HG03575 (cell line): ENCODE results near the gene OR2T35.

Experiments used
- ATAC-seq: cut with Tn5 transposase; IDR thresholded peaks from one replicate; pipeline ENCODE4 v1.9.1; 2021; ENCODE audit not compliant: unreplicated experiment, insufficient number of reproducible peaks, low FRiP score; ENCODE audit errors: extremely low read depth

OR2T35 gene

DNA sequence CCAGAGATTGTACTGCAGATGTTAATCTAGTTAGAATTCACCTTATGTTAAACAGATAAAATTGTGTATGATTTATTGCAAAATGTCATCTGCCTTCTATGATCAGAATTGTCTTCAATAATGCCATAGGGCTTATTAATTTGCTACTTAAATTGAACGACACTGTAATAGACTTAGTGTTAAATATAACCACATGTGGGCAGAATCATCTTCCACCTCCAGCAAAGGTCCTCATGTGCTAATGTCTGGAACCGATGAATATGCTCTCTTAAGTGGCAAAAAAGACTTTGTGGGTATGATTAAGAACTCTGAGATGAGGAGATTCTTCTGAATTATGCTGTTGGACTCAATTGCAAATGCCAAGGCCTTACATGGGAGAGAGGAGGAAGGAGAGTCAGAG is 14.5 kb downstream of the OR2T35 start:
- no peak for ATAC-seq

DNA sequence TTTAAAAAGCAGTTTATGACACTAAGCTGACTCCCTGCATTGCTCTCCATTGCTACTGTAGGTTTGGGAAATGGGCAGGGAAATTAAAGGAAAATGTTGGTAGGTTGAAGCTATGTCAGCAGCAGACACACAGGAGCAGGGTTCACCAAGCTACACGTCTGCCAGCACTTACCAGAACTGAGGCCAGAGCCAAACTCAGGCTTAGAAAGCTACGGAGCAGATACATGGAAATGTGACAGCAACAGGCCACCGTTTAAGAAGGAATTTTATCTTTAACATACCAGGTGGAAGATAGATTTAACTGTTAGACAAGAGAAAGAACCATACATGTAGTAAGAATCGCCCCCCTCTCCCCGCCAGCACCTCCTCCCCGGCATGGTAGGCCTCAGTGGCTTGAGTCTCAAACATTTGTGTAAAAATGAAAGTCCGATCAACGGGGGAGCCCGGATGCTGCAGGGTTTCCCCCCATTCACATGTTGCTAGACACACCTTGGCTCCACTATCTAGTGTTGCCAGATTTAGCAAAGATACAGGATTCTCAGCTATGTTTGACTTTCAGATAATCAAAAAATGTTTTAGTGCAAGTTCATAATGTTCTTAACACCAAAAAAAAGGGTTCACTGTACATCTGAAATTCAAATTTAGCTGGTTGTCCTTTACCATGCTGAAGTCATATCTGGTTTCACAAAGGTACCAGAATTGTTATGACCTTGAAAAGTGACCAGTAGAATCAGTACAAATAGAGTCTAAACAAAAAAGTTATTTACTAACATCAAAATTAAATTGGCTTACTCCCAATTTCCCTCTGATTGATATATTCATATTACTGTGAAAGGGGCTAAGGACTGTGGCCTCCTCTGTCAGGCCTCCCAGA is 16.9 kb downstream of the OR2T35 start:
- ATAC-seq, result peak; percentile 77

DNA sequence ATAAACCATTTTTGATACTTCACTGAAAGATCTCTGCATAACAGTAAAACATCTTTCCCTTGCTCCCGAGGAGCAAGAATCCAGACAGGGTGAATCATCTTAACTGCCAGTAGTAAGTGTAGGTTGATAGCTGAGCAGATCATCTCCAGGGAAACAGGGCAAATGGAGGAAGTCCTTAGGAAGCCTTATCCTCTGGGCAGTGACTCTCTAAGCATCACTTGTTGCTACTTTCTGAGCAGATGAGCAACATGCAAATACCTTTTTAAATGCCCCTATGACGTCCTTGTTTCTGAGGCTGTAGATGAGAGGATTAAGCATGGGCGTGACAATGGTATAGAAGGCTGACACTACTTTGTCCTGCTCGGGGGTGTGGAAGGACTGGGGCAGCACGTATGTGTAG is 19.1 kb downstream of the OR2T35 start:
- ATAC-seq, result no peak

DNA sequence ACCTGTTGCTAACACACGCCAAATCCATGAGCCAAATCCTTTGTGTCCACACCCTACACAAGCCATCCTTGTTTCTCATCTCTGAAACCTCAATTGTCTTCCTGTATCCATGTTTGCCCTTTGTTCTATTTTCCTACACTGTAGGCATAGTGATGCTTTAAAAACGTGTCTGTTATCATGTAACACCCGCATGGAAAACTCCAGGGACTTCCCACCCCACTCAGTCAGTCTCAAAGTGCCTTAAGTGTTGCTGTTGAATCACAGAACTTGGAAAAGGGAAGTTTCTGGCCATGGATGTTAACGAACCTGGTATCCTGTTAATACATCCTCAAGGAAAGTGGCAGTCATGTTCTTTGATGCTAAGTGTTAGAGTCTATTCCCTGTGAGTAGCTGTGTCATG is 19.9 kb downstream of the OR2T35 start:
- ATAC-seq, result no peak

DNA sequence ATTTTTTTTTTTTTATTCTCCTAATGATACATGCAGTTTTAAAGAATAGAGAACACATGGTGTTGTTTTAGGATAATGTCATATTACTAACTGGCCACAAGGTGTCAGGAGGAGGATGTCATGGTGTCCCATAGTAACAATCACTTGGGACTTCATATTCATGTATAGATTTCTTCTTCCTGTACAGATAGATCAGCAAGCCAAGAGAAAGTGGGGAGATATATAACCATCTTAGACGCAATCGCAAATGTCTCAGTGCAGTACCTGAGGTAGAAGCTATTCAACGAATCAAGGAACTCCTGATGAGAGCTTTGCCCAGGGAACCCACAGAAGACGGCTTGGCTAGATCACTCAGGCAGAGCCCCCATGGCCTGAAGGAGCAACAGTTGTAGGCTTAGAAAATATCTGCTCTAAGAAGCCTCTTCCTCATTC is 22.5 kb downstream of the OR2T35 start:
- ATAC-seq, result peak; percentile 83

DNA sequence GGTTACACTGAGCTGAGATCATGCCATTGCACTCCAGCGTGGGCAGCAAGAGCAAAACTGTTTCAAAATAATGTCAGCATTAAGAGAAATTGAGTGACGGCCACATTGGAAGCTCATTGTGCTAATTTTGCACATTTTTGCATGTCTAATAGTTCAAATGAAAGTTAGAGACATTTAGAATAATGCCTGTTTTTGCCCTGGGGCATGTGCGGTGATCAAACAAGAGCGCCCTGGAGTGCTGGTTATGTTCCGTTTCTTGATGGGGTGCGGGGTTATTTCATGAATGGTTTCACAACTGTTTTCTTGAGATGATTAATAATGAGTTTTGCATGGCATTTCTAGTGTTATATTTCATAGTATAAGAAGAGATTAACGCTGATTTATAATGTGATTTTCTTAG is 23.3 kb downstream of the OR2T35 start:
- no peak for ATAC-seq

DNA sequence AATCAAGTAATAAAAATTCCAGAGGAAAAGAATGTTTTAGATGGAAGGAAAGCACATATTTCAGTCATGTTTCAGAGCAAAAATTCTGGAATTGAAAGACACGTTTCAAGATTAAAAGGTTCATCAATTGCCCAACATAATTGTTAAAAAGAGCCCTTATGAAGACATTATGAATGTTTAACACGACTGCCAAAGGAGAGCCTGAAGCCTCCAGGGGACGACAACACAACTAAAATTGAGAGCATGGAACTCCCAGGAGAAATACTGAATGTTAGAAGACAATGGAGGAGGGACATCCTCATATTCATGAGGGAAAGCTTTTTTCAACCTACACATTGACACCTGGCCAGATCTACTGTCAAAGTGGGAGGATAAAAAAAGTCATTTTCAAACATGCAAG is 26.2 kb downstream of the OR2T35 start:
- no peak for ATAC-seq

DNA sequence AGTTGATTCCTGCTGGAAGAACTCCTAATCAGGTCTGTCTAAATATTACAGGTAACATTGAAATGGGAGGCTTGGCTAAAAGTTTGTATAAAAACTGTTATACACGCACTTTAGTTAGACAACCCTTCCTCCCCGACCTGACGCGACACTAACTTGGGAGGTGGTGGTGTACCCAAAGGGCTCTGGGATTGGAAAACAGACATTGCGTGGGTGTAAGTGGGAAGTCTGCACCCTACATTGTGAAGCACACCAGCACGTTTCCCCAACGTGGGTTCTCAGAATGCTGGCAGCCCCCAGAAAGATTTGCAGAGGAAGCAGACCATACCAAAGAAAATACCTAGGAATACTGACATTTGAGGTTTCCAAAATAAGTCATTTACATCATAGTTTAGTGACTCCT is 27.0 kb downstream of the OR2T35 start:
- ATAC-seq, result no peak

DNA sequence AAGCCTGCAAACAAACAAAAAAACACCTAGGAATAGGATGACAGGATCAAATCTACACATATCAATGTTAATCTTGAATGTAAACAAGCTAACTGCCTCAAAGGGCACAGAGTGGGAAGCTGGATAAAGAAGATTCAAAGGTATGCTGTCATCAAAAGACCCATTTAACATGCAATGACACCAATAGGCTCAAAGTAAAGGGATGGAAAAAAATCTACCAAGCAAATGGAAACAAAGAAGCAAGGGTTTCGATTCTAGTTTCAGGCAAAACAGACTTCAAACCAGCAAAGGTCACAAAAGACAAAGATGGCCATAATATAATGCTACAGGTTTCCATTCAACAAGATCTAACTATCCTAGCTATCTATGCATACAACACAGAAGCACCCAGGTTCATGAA is 31.3 kb downstream of the OR2T35 start:
- no peak for ATAC-seq

DNA sequence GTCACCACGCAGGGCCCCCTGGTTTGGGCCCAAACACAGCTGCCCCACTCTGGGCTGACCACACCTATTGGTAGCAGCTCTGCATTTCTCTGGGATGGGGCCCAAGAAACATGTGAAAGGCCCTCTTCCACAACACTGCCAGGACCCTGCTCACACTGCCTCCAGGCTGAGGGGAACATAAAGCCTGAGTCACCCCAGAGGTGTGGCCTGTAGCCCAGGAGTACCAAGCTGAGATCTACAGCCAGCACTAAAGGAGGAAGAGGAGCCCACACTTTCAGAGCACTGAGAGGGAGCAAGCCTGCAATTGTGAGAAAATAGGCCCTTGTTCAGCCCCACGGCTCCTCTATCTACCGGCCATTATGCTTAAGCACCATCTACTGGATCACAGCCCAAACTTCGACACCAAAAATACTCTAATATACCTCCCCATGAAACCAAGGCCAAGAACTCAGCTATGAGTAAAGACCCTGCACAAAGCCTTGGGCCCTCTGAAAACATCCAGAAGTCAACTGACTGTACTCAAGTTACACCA is 33.1 kb downstream of the OR2T35 start:
- ATAC-seq, result no peak

DNA sequence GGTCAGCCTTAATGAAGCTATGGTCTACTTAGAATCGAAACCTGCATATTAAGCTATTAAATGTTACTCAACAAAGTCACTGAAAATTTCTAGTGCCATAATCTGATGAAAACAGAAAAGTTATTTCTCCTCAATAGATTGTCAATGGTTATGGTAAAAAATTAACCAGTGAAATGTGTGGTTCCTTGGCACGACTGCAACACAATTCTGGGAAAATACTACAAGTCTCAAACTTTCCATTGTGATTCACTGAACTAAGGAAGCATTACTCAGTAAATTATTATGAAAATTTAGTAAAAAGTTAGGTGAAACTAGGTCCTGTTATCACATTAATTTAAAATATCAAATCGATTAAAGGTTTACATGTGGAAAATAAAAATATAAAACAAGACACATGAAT is 34.8 kb downstream of the OR2T35 start:
- ATAC-seq, result no peak

DNA sequence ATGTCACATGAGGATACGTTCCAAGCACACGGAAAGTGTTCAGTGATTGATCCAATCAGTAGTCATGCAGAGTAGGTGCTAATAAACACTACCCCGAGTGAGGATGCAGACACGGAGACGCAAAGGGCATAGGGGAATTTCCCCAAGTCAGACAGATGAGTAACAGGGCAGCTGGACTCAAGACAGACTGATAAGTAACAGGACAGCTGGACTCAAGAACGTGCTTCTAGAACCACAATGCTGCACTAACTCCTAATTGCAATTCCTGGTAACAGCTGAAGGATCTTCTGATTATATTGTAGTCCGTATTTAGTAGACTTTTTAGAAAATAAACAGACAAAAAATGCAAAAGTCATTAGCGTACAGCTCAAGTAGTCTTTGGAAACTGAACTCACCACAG is 45.7 kb downstream of the OR2T35 start:
- ATAC-seq, result no peak

DNA sequence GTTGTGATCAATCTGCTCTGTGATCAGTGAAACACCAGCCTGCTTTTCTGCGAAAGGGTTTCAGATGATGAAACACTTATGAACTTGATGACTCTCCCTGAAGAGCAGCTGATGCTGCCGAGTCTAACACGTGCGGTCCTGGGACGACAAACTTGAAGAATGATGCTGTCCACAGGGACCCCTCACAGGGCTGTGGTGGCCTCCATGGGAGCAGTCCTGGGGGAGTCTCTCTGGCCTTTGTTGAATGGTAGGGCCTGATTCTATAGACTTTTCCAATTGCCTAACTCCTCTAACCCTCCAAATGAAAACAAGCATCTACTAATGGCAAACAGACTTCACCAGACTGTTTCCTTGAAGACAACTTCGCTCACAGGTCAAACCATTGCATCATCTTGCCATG is 47.5 kb downstream of the OR2T35 start, which contains the start of gene OR2T10:
Gene OR2T10 (minus strand): TSS at position 112 of the 400 bp plus-strand sequence. CDS start 3,932 bp downstream, outside the sequence.
- ATAC-seq, result no peak

DNA sequence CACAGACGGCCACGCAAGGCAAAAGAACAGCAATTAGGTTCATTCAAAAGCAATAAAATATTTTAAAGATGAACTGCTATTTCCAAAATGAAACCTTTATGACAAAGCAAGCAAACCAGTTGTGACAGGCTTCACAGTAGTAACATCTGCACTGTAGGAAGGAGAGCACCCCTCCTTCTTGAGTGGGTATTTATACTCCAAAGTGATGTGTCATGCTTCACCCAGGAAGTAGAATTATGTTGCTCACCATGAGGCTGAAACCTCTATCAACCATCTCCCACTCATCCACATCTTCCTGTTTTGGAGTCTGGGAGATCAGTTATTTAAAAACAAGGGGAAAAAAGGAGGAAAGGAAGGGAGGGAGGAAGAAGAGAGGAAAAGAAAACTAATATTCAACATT is 48.5 kb downstream of the OR2T35 start:
- ATAC-seq, result no peak

DNA sequence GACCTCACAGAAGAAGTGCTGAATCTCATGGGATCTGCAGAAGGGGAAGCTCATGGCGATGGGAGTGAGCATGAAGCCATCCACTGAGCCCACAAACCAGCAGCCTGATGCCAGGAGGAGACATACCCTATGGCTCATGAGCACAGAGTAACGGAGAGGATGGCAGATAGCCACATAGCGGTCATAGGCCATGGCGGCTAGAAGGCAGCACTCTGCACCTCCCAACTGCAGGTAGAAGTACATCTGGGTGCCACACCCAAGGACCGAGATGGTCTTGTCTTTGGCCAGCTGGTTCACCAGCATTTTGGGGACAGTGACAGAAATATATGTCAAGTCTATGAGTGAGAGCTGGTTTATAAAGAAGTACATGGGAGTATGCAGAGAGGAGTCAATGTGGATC is 51.9 kb downstream of the OR2T35 start:
- ATAC-seq, result no peak

DNA sequence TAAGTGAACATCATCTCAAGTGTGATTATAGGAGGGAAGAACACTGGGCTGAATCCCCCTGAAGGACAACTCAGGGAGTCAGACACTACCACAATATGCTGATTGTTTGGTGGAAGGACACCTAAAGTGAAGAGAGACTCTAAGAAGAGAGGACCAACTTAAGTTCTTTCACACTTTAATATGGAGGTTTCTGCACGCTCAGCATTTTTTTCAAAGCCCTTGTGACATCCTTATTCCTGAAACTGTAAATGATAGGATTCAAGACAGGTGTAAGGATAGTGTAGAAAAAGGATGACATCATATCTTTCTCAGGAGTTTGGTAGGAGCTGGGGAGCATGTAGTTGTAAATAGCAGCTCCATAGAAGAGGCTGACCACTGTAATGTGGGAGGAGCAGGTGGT is 52.4 kb downstream of the OR2T35 start:
- ATAC-seq, result no peak

DNA sequence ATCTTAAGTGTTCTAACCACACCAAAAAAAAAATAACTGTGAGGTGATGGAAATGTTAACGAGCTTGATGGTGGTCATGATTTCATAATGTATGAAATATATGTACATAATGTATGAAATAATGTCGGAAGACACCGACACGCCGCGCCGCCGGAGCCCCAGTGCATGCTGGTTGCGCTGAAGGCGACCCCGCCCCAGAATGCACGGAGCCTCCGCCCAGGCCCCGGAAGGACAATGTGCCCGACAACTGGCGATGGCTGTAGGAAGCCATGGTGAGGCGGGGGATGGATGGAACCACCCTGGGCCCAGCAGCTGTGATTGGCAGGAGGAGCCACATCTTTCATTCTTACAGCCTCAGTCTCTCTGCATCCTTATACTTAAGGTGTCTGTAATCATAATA is 55.0 kb downstream of the OR2T35 start:
- no peak for ATAC-seq

DNA sequence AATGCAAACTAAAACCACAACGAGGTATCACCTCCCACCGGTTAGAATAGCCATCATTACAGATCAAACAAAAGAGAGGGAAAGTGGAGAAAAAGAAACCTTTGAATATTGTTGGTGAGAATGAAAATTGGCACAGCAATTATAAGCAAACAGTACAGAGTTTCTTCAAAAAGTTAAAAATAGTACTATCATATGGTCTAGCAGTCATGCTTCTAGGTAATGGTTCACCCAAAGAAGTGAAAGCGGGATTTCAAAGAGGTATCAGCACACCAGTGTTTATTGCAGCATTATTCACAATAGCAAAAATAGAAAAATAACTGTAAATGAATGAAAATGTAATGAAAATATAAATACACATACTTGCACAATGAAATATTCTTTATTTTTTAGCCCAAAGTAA is 55.7 kb downstream of the OR2T35 start:
- no peak for ATAC-seq
